Measurements from ENCODE around the gene ATOSA.

GRCh38 chr15:52727815-52728214 lies 48.6 kb upstream of the ATOSA start:
- TF ChIP-seq POLR2AphosphoS5 (IDR thresholded peaks at IDR 0.05; ENCODE audit: low read depth, low read length), result no peak
- TF ChIP-seq TAF1 (IDR thresholded peaks at IDR 0.05; ENCODE audit: low read depth, low read length), result no peak
- TF ChIP-seq SPI1 (IDR thresholded peaks at IDR 0.05; ENCODE audit: low read depth, low read length), result no peak
